ENCODE data around the gene ZNF469. TPM values are rescaled to one million over a fixed set of nuclear protein-coding genes. Genes with fewer than 3 reads are reported as not detected.

The ZNF469 gene
- total and polyA plus RNA-seq, 2 of the 13 experiments (the other 11 are each of a cell fraction or from before 2014, with no cell fraction given) = not detected

- no peak for TF ChIP-seq PHF5A (CRISPR knock-in tag; IDR thresholded peaks at IDR 0.05; ENCODE audit: low read depth, unreplicated experiment)
- peak; percentile 70 for TF ChIP-seq NFRKB (IDR thresholded peaks at IDR 0.05)
- no peak for TF ChIP-seq ZNF660 (CRISPR knock-in tag; IDR thresholded peaks at IDR 0.05; ENCODE audit: borderline replicate concordance, low read depth)
- TF ChIP-seq ZNF232 (CRISPR knock-in tag; IDR thresholded peaks at IDR 0.05; ENCODE audit: borderline replicate concordance) = no peak
- TF ChIP-seq, protein P1, sequence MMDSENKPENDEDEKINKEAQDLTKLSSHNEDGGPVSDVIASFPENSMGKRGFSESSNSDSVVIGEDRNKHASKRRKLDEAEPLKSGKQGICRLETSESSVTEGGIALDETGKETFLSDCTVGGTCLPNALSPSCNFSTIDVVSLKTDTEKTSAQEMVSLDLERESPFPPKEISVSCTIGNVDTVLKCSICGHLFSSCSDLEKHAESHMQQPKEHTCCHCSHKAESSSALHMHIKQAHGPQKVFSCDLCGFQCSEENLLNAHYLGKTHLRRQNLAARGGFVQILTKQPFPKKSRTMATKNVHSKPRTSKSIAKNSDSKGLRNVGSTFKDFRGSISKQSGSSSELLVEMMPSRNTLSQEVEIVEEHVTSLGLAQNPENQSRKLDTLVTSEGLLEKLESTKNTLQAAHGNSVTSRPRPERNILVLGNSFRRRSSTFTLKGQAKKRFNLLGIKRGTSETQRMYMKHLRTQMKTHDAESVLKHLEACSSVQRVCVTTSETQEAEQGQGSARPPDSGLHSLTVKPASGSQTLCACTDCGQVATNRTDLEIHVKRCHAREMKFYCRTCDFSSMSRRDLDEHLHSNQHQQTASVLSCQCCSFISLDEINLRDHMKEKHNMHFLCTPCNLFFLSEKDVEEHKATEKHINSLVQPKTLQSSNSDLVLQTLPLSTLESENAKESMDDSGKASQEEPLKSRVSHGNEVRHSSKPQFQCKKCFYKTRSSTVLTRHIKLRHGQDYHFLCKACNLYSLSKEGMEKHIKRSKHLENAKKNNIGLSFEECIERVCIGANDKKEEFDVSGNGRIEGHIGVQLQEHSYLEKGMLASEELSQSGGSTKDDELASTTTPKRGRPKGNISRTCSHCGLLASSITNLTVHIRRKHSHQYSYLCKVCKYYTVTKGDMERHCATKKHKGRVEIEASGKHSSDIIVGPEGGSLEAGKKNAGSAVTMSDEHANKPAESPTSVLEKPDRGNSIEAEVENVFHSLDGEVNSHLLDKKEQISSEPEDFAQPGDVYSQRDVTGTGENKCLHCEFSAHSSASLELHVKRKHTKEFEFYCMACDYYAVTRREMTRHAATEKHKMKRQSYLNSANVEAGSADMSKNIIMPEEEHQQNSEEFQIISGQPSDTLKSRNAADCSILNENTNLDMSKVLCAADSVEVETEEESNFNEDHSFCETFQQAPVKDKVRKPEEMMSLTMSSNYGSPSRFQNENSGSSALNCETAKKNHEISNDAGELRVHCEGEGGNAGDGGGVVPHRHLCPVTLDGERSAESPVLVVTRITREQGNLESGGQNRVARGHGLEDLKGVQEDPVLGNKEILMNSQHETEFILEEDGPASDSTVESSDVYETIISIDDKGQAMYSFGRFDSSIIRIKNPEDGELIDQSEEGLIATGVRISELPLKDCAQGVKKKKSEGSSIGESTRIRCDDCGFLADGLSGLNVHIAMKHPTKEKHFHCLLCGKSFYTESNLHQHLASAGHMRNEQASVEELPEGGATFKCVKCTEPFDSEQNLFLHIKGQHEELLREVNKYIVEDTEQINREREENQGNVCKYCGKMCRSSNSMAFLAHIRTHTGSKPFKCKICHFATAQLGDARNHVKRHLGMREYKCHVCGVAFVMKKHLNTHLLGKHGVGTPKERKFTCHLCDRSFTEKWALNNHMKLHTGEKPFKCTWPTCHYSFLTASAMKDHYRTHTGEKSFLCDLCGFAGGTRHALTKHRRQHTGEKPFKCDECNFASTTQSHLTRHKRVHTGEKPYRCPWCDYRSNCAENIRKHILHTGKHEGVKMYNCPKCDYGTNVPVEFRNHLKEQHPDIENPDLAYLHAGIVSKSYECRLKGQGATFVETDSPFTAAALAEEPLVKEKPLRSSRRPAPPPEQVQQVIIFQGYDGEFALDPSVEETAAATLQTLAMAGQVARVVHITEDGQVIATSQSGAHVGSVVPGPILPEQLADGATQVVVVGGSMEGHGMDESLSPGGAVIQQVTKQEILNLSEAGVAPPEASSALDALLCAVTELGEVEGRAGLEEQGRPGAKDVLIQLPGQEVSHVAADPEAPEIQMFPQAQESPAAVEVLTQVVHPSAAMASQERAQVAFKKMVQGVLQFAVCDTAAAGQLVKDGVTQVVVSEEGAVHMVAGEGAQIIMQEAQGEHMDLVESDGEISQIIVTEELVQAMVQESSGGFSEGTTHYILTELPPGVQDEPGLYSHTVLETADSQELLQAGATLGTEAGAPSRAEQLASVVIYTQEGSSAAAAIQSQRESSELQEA (CRISPR knock-in tag; IDR thresholded peaks at IDR 0.05; ENCODE audit: not compliant biosample characterization) = no peak
- no peak for TF ChIP-seq ZNF781 (CRISPR knock-in tag; IDR thresholded peaks at IDR 0.05; ENCODE audit: borderline replicate concordance, not compliant biosample characterization)
- TF ChIP-seq CREB1 (IDR thresholded peaks at IDR 0.05) = peak; percentile 97
- TF ChIP-seq CREB1 (CRISPR knock-in tag; IDR thresholded peaks at IDR 0.05) = no peak
- TF ChIP-seq ARNT (IDR thresholded peaks at IDR 0.05) = peak; percentile 90; the same call in 1 of the 2 replicates
- no peak for TF ChIP-seq CCDC6 (CRISPR knock-in tag; IDR thresholded peaks at IDR 0.05)
- TF ChIP-seq ELF4 (CRISPR knock-in tag; IDR thresholded peaks at IDR 0.05; ENCODE audit: borderline replicate concordance) = no peak
- TF ChIP-seq ATF7 (IDR thresholded peaks at IDR 0.05) = peak; percentile 57
- no peak for TF ChIP-seq ATF7 (CRISPR knock-in tag; IDR thresholded peaks at IDR 0.05)
- TF ChIP-seq ZFP90 (CRISPR knock-in tag; IDR thresholded peaks at IDR 0.05; ENCODE audit: borderline replicate concordance) = no peak
- TF ChIP-seq, protein P2, sequence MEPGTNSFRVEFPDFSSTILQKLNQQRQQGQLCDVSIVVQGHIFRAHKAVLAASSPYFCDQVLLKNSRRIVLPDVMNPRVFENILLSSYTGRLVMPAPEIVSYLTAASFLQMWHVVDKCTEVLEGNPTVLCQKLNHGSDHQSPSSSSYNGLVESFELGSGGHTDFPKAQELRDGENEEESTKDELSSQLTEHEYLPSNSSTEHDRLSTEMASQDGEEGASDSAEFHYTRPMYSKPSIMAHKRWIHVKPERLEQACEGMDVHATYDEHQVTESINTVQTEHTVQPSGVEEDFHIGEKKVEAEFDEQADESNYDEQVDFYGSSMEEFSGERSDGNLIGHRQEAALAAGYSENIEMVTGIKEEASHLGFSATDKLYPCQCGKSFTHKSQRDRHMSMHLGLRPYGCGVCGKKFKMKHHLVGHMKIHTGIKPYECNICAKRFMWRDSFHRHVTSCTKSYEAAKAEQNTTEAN (CRISPR knock-in tag; conservative IDR thresholded peaks at IDR 0.05) = no peak
- TF ChIP-seq RXRA (CRISPR knock-in tag; IDR thresholded peaks at IDR 0.05) = no peak
- no peak for TF ChIP-seq TOPORS (CRISPR knock-in tag; IDR thresholded peaks at IDR 0.05)
- TF ChIP-seq ZNF460 (CRISPR knock-in tag; IDR thresholded peaks at IDR 0.05; ENCODE audit: borderline replicate concordance) = no peak
- TF ChIP-seq ZNF570 (CRISPR knock-in tag; IDR thresholded peaks at IDR 0.05; ENCODE audit: borderline replicate concordance) = no peak
- no peak for TF ChIP-seq ZNF614 (CRISPR knock-in tag; IDR thresholded peaks at IDR 0.05; ENCODE audit: borderline replicate concordance)
- TF ChIP-seq SP1 (IDR thresholded peaks at IDR 0.05) = peak; percentile 16; the same call in 1 of the 2 replicates
- no peak for TF ChIP-seq SP1 (CRISPR knock-in tag; IDR thresholded peaks at IDR 0.05)
- TF ChIP-seq RAD21 (CRISPR knock-in tag; IDR thresholded peaks at IDR 0.05) = no peak
- no peak for TF ChIP-seq ZNF83 (CRISPR knock-in tag; IDR thresholded peaks at IDR 0.05; ENCODE audit: borderline replicate concordance)
- peak; percentile 76 for TF ChIP-seq FOXP1 (IDR thresholded peaks at IDR 0.05)
- TF ChIP-seq FOXP1 (CRISPR knock-in tag; IDR thresholded peaks at IDR 0.05) = no peak
These were observed 10.2 kb upstream of the ZNF469 start (continued) for GRCh38 chr16:88372522-88372921.
